HG03097 (cell line): ENCODE results near the gene TACO1.

Source experiments
- ATAC-seq: cut with Tn5 transposase; IDR thresholded peaks from one replicate; pipeline ENCODE4 v1.9.1; 2021; ENCODE audit not compliant: unreplicated experiment, low FRiP score

The TACO1 gene

GRCh38 chr17:63634816-63635215 is 34.1 kb downstream of the TACO1 start:
- no peak for ATAC-seq

- ATAC-seq: no peak
Measured at GRCh38 chr17:63635290-63635689, 34.6 kb downstream of the TACO1 start.

- ATAC-seq: no peak
Measured at GRCh38 chr17:63635787-63636186, 35.1 kb downstream of the TACO1 start.

- no peak for ATAC-seq
Measured at GRCh38 chr17:63639125-63639524, 38.4 kb downstream of the TACO1 start.

GRCh38 chr17:63640038-63640437 is 39.3 kb downstream of the TACO1 start:
- no peak for ATAC-seq

GRCh38 chr17:63641692-63642448 is 41.2 kb downstream of the TACO1 start:
- ATAC-seq: no peak

- no peak for ATAC-seq
Measured at GRCh38 chr17:63644846-63645245, 44.2 kb downstream of the TACO1 start.

GRCh38 chr17:63645775-63646487 is 45.2 kb downstream of the TACO1 start:
- peak; percentile 7 for ATAC-seq

- ATAC-seq: peak; percentile 69
Measured at GRCh38 chr17:63646488-63646806, 45.8 kb downstream of the TACO1 start.

- no peak for ATAC-seq
Measured at GRCh38 chr17:63647065-63647725, 46.5 kb downstream of the TACO1 start.

GRCh38 chr17:63647936-63648335 is 47.2 kb downstream of the TACO1 start:
- no peak for ATAC-seq

GRCh38 chr17:63649813-63650212 is 49.1 kb downstream of the TACO1 start:
- ATAC-seq: no peak

- ATAC-seq: no peak
Measured at GRCh38 chr17:63652106-63652505, 51.4 kb downstream of the TACO1 start.

GRCh38 chr17:63653050-63653449 is 52.4 kb downstream of the TACO1 start:
- ATAC-seq: no peak

- ATAC-seq: no peak
Measured at GRCh38 chr17:63657786-63658185, 57.1 kb downstream of the TACO1 start.
